Dermis blood vessel endothelial cell (primary cell): ENCODE measurements around the gene CYTH3. TPM values are rescaled to one million over a fixed set of nuclear protein-coding genes. Genes with fewer than 3 reads are reported as not detected.
A peak's percentile ranks its signal among the peaks of the same experiment; 100 is the strongest.

Experiments used
- DNase-seq: peaks from one replicate; pipeline ENCODE4 v3.0.0; 2010
- total RNA-seq: library from RNA; depleted of rRNA; stranded (reverse); fragments of >200 nt; gene quantifications from 2 replicates; pipeline ENCODE4 v1.2.3, GENCODE V29; 2014

Gene CYTH3
- total RNA-seq, 1 donor from 2014 or later, result 18.0 TPM

- DNase-seq, result no peak
These were observed 125.8 kb downstream of the CYTH3 start for GRCh38 chr7:6146666-6147065.

- no peak for DNase-seq
These were observed 128.4 kb downstream of the CYTH3 start for GRCh38 chr7:6143997-6144396.

- DNase-seq, result no peak
These were observed 129.5 kb downstream of the CYTH3 start for GRCh38 chr7:6142871-6143380.

GRCh38 chr7:6139189-6139996, 133.0 kb downstream of the CYTH3 start:
- no peak for DNase-seq

- DNase-seq, result no peak
These were observed 135.9 kb downstream of the CYTH3 start for GRCh38 chr7:6136475-6136874.

- no peak for DNase-seq
These were observed 139.2 kb downstream of the CYTH3 start for GRCh38 chr7:6133249-6133648.

GRCh38 chr7:6130007-6130587, 142.3 kb downstream of the CYTH3 start:
- DNase-seq, result no peak

GRCh38 chr7:6128205-6128604, 144.2 kb downstream of the CYTH3 start:
- DNase-seq, result no peak

GRCh38 chr7:6127110-6127490, 145.3 kb downstream of the CYTH3 start:
- no peak for DNase-seq

- no peak for DNase-seq
These were observed 148.6 kb downstream of the CYTH3 start for GRCh38 chr7:6123843-6124242.

GRCh38 chr7:6121141-6121540, 151.3 kb downstream of the CYTH3 start:
- peak; percentile 9 for DNase-seq

GRCh38 chr7:6117533-6117932, 154.9 kb downstream of the CYTH3 start:
- DNase-seq, result no peak

GRCh38 chr7:6116211-6116610, 156.2 kb downstream of the CYTH3 start:
- DNase-seq, result no peak

Other genes with a start within 250 kb of the CYTH3 start
- gene ANKRD61, start 241.2 kb downstream of the CYTH3 start, total RNA-seq, result 0.14 TPM in 1 of 2 replicates, not detected in the other
- 95.6 and 122 TPM in 2 replicates for gene EIF2AK1, start 213.4 kb downstream of the CYTH3 start, total RNA-seq
- 4.9 and 5.6 TPM in 2 replicates for gene USP42, start 167.7 kb downstream of the CYTH3 start, total RNA-seq
- 16.7 and 18.7 TPM in 2 replicates for gene FAM220A, start 76.3 kb upstream of the CYTH3 start, total RNA-seq
- 58.9 and 105 TPM in 2 replicates for gene RAC1, start 101.9 kb upstream of the CYTH3 start, total RNA-seq
- 20.2 and 22.6 TPM in 2 replicates for gene DAGLB, start 175.3 kb upstream of the CYTH3 start, total RNA-seq
- 121 and 133 TPM in 2 replicates for gene KDELR2, start 211.5 kb upstream of the CYTH3 start, total RNA-seq